ENCODE results near the gene NT5DC4.

The NT5DC4 gene

GRCh38 chr2:112755444-112755843 lies 34.6 kb downstream of the NT5DC4 start:
- no peak for DNase-seq (ENCODE audit: low spot score)

DNA sequence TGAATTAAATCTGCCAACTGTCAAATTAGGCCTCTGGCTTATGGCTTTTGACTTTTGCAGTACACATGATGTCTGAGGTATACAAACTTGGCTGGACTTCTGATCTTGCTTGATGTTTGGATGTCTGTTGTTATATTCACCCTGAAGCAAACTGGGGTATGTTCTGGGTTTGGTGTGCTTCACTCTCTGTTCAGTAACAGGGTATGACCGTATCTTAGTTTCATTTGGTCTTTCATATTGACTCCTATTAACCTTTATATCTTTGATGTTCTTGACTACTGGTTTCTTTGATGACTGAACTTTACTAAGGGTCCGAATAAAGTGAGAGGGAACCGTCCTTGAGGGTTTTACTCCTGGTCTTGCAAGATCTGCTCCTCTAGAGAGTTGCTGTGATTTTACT lies 35.4 kb downstream of the NT5DC4 start:
- no peak for DNase-seq (ENCODE audit: low spot score)

- no peak for DNase-seq (ENCODE audit: low spot score)
Measured at GRCh38 chr2:112757265-112757664, 36.4 kb downstream of the NT5DC4 start.

DNA sequence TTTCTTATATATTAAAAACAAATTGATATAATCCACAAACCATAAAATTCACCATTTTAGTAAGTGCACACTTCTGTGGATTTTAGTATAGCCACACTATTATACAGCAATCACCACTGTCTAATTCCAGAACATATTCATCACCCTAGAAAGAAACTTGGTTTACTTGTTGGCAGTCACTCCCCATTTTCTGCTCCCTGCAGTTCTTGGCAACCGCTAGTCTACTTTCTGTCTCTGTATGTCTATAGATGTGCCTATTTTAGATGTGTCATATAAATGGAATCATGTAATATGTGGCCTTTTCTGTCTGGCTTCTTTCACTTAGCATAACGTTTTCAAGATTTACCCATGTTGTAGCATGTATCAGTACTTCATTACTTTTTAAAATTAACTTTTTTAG lies 37.9 kb downstream of the NT5DC4 start:
- no peak for DNase-seq (ENCODE audit: low spot score)

DNA sequence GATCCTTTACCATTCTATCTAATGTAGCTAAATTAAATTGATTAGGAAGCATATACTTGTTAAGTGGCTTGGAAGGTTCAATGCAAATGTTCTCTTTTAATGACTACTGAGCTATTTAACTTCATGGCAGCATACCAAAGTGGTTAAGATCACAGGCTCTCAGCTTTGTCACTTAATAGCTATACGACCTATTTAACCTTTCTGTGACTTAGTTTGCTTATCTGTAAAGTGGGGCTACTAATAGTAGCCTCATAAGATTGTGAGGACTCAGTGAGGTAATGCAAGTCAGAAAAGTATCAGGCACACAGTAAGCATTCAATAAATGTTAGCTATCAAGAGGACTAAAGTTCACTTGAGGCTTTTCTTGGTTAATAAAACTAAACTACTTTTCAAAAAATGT lies 39.3 kb downstream of the NT5DC4 start:
- no peak for DNase-seq (ENCODE audit: low spot score)

DNA sequence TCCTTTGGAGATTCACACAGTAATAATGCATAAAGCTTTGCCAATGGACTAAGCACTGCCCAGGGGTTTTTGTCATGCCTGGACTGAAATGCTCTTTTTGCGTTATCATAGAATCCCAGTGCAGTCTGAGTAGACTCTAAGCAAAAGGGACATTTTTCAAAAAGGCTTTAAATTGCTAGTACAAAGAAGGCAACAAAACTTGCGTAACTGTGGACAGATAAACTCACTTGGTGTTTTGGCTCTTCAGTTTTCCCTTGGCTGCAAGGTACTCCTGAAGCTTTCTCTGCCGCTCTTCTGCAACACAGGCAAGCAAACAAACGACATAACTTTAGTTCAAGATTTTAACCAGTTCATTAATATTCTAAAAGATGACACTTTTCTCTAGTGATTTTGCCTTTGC lies 41.5 kb downstream of the NT5DC4 start:
- DNase-seq (ENCODE audit: low spot score) = no peak

- DNase-seq (ENCODE audit: low spot score) = peak; percentile 99
Measured at GRCh38 chr2:112764071-112765044, 43.5 kb downstream of the NT5DC4 start, which contains the start of gene CKAP2L. Gene CKAP2L, minus strand, starts transcription at chr2:112764609. Its CDS starts 11 bp downstream, at chr2:112764598.

DNA sequence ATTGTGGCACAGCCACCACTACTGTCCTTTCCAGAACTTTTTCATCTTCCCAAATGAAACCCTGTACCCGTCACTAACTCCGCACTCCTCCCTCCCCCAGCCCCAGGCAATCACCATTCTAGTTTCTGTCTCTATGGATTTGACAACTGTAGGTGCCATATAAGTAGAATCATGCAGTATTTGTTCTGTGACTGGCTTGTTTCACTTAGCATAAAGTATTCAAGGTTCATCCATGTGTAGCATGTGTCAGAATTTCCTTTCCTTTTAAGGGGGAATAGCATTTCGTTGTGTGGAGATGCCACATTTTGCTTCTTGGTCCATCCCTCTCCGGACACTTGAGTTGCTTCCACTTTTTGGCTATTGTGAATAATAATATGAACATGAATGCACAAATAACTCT lies 44.4 kb downstream of the NT5DC4 start:
- no peak for DNase-seq (ENCODE audit: low spot score)

GRCh38 chr2:112767693-112768330 lies 47.0 kb downstream of the NT5DC4 start:
- DNase-seq (ENCODE audit: low spot score) = no peak

- DNase-seq (ENCODE audit: low spot score) = no peak
Measured at GRCh38 chr2:112768432-112768831, 47.6 kb downstream of the NT5DC4 start.

- no peak for DNase-seq (ENCODE audit: low spot score)
Measured at GRCh38 chr2:112772322-112772721, 51.5 kb downstream of the NT5DC4 start.

GRCh38 chr2:112772911-112773475 lies 52.2 kb downstream of the NT5DC4 start:
- DNase-seq (ENCODE audit: low spot score) = no peak

DNA sequence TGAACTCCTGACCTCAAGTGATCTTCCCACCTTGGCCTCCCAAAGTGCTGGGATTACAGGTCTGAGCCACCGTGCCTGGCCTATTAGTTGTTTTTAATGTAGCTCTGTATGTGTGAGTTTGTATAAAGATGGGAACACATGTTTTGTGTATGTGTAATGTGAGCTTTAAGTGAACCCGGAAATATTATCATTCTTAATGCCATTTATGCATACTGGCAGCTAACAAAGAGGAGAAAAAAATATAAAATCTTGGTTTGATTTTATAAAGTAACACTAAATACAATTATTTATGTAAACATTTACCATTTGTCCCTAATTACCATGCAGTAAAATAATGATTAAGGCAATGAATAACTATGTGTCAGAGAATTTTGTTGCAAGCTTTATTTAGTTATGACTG lies 52.7 kb downstream of the NT5DC4 start:
- DNase-seq (ENCODE audit: low spot score) = no peak

DNA sequence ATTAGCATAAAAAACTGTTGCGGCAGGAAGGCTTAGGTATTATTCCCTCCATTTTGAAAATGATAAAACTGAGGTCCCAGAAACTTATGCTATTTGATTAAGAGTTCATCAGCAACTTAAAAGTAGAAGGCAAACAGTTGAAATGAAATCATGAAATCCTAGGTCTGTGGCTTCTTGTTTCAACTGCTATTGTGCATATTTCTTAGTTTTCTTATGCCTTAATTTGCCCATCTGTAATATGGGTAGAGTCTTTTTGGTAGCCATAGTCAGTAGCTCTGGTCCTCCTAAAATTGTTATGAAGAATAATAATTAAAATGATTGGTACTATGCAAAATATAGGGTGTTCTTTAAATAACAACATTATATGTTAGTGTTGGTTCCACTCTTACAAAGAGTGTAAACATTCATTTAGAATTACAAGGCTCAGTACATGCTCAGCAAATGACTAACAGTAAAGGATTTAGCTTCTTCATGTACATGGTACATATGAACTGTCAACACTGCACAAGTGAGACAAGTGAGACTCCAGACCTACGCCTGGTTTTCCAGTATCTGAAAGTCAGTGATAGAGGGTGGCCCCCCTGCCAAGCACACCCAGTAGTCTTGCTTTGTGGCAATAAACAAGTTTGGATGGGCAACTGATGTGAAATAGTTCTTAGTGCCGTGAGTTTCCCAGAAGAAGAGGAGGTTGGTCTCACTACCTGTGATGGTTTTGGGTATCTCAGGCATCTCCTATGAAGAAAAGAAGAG lies 53.9 kb downstream of the NT5DC4 start:
- DNase-seq (ENCODE audit: low spot score) = no peak

GRCh38 chr2:112776113-112776512 lies 55.3 kb downstream of the NT5DC4 start:
- no peak for DNase-seq (ENCODE audit: low spot score)

DNA sequence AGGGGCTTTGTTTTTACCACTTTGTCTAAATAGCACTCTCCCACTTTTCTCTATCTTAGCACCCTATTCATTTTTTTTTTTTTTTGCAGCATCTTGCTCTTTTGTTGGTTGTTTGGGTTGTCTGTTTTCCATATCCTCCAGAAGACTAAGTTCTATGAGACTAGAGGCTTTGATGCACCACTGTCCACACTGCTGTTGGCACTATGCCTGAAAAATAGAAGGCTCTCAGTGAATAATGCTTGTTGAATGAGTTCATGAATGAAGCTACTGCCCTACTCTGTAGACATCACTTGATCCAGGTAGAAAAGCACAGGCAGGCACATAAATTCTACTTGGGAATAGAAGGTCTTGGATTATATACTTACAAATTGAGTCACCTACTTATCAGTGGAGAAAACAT lies 56.2 kb downstream of the NT5DC4 start:
- DNase-seq (ENCODE audit: low spot score) = no peak

GRCh38 chr2:112779598-112779997 lies 58.8 kb downstream of the NT5DC4 start:
- DNase-seq (ENCODE audit: low spot score) = no peak

DNA sequence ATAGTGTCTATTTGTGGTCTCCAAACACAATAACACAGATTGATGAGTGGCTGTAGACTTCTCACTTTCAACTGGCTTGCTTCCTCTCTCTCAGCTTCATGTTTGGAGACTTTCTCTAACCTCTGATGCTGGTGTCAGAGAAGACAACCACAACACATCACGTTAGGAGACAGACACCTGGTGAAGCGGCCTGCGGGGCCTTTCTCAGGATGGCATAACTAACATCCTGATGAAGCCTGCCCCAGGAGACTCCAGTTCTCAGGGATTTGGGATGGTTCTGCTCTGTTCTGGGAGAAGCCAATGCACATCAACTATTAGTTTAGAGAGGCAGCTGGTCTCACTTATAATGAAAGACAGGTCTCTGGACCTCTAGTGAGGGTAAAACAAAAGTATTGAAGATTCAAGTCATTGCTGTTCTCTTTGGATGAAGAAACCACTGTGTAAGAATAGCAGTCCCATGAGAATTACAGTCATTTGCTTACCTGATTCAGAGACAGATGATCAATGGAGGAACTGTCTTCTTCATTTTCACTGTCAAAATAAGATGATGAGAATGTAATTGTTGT lies 61.5 kb downstream of the NT5DC4 start:
- DNase-seq (ENCODE audit: low spot score) = no peak

- no peak for DNase-seq (ENCODE audit: low spot score)
Measured at GRCh38 chr2:112783187-112783714, 62.4 kb downstream of the NT5DC4 start.

- DNase-seq (ENCODE audit: low spot score) = no peak
Measured at GRCh38 chr2:112784199-112785189, 63.7 kb downstream of the NT5DC4 start, which contains the start of gene IL1A. Gene IL1A, minus strand, starts transcription at chr2:112784493. Its CDS starts 723 bp downstream, at chr2:112783770.

Measured in activated CD4-positive, alpha-beta T cell treated with anti-CD3 and anti-CD28 coated beads, Interleukin-2, Interleukin-4, amounts not matched to agents 100 ng/mL and 50 ng/mL, durations not matched to agents 16 hours and 8 hours (primary cell).